H1 (cell line): ENCODE results near the gene FXN. TPM values are rescaled to one million over a fixed set of nuclear protein-coding genes. Genes with fewer than 3 reads are reported as not detected.

Source experiments
- BACH1 ChIP-seq: IDR thresholded peaks from 2 replicates; pipeline ENCODE4 v1.6.1; 2012; ENCODE audit warnings: low read length, improper control_type of control experiment
- CHD7 ChIP-seq: fragments of 300-600 bp; sonication (generic); IDR thresholded peaks from 2 replicates; pipeline ENCODE4 v1.7.1; 2012; ENCODE audit warnings: low read length, moderate library complexity, mild to moderate bottlenecking, inconsistent platforms; ENCODE audit not compliant: insufficient replicate concordance
- JUND ChIP-seq: IDR thresholded peaks from 2 replicates; pipeline ENCODE4 v1.6.1; 2011; ENCODE audit warnings: mild to moderate bottlenecking, improper control_type of control experiment, low read length
- NRF1 ChIP-seq: IDR thresholded peaks from 2 replicates; pipeline ENCODE4 v1.6.1; 2011; ENCODE audit warnings: mild to moderate bottlenecking, low read depth, low read length, improper control_type of control experiment
- SIRT6 ChIP-seq: IDR thresholded peaks from one replicate; pipeline ENCODE4 v1.7.1; 2012; ENCODE audit warnings: low read length, inconsistent platforms
- SP1 ChIP-seq: IDR thresholded peaks from 2 replicates; pipeline ENCODE4 v1.6.1; 2011; ENCODE audit warnings: low read depth, low read length
- TBP ChIP-seq: IDR thresholded peaks from 2 replicates; pipeline ENCODE4 v1.6.1; 2011; ENCODE audit warnings: low read depth, low read length, improper control_type of control experiment
- polyA plus RNA-seq, 7 experiments: library from polyadenylated mRNA; depleted of rRNA in 3 of 7; stranded (reverse) in 5 of 7; unstranded in 2 of 7; fragments of >200 nt in 5 of 7; fragments of 200-250 nt in 2 of 7; gene quantifications; 1 replicate in 5 of 7; 2 replicates in 1 of 7; 4 replicates in 1 of 7; pipeline versions ENCODE4 v1.2.1 to v1.2.3, GENCODE V29; 2011 to 2013; ENCODE audit warnings: missing spikeins in 2 of 7, mixed read lengths in 2 of 7
- total RNA-seq: library from RNA; stranded (reverse); fragmentation: NEBNext Ultra II Directional; extraction: Animal tissue kit (Norgen Biotek cat#: 25700); gene quantifications from 2 replicates; pipeline ENCODE4 v1.2.1, GENCODE V29; 2021

FXN gene
- total and polyA plus RNA-seq, 2 of the 8 experiments (the other 6 are each of a cell fraction or from before 2014, with no cell fraction given): 34.2 to 37.5 TPM

DNA sequence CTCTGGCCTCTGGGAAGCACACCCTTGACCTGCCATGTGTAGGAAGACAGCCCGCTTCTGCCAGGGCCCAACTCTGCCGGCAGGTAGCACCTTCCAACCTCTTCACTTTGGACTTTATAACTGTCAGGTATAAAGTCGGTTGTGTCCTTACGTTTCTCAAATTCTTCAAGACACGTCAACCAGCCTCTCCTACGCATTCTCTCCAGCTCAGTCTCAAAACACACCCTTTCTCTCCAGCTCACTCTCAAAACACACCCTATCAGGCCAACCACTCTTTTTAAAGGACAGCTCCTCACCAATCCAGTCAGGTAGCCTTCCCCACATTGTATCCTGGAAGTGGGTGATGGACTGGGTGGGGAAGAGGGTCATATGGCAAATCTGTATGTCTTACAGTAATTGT lies 13.5 kb downstream of the FXN start (continued):
- TF ChIP-seq CHD7 (no peak), TBP (no peak), BACH1 (no peak), SIRT6 (no peak), NRF1 (no peak), SP1 (no peak), JUND (no peak)
